GM10248 (cell line): ENCODE results near the gene PEDS1.
A peak's percentile ranks its signal among the peaks of the same experiment; 100 is the strongest.
"Not testable (repeated sequence)": the region's sequence is repeated elsewhere in the genome, so short reads cannot be mapped to it uniquely, and the experiment has no call there.

Experiments
- CTCF ChIA-PET: fragments of 300-600 bp; sonication (Branson Sonifier 250); formaldehyde crosslinking; extraction: SDS; loops from one replicate; lab custom pipeline; 2021; ENCODE audit warnings: antibody characterized with exemption; lab: Yijun Ruan, JAX
- POLR2A ChIA-PET: fragments of 350-650 bp; sonication (Branson Sonifier 250); formaldehyde crosslinking; extraction: SDS; loops from one replicate; lab custom pipeline; 2020; ENCODE audit warnings: antibody characterized with exemption; lab: Yijun Ruan, JAX
- DNase-seq: peaks from one replicate; pipeline ENCODE4 v3.0.0; 2012; ENCODE audit errors: extremely low spot score
- TF ChIP-seq, protein P1 (sequence below): IDR thresholded peaks from 2 replicates; pipeline ENCODE4 v1.5.1; 2012; ENCODE audit warnings: mild to moderate bottlenecking, low read depth; ENCODE audit errors: extremely low read depth, missing control alignments, control extremely low read depth

Gene PEDS1

DNA sequence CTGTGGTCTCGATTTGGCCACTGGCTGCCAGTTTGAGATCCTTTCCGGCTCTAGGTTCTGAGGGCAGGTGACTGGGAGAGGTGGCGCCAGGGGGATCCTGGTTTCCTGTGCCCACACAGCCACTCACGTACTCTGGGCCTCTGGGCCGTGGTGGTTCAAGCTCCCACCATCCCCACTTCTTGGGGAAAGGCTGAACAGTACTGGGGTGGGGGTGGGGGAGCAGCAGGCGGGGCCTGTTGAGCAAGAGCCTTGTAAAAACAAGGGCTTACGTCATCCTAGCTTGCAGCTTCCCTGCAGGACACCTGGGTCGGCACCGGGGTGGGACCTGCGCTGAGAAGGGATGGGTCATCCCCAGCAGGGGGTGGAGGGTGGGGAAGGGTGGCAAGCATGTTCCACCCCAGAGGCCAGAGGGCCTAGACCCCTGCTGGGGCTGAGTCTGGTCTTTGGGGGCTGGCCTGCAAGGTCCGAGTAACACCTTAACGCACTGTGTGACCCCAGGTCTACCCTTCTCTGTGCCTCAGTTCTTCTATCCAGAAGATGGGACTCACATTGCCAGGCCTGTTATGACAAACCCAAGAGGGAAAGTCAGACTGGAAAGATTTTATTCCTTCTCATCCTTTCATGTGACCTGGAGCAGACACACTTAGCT lies 34.0 kb upstream of the PEDS1 start:
- DNase-seq: no peak
- CTCF ChIA-PET: interaction anchor here (0.7 to 17.7 kb wide), 13 partner anchors 8 to 561 kb away, joined by 3 to 243 read pairs (median 5); no protein-coding TSS in a partner anchor
- TF ChIP-seq, protein P1, sequence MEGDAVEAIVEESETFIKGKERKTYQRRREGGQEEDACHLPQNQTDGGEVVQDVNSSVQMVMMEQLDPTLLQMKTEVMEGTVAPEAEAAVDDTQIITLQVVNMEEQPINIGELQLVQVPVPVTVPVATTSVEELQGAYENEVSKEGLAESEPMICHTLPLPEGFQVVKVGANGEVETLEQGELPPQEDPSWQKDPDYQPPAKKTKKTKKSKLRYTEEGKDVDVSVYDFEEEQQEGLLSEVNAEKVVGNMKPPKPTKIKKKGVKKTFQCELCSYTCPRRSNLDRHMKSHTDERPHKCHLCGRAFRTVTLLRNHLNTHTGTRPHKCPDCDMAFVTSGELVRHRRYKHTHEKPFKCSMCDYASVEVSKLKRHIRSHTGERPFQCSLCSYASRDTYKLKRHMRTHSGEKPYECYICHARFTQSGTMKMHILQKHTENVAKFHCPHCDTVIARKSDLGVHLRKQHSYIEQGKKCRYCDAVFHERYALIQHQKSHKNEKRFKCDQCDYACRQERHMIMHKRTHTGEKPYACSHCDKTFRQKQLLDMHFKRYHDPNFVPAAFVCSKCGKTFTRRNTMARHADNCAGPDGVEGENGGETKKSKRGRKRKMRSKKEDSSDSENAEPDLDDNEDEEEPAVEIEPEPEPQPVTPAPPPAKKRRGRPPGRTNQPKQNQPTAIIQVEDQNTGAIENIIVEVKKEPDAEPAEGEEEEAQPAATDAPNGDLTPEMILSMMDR: no peak

DNA sequence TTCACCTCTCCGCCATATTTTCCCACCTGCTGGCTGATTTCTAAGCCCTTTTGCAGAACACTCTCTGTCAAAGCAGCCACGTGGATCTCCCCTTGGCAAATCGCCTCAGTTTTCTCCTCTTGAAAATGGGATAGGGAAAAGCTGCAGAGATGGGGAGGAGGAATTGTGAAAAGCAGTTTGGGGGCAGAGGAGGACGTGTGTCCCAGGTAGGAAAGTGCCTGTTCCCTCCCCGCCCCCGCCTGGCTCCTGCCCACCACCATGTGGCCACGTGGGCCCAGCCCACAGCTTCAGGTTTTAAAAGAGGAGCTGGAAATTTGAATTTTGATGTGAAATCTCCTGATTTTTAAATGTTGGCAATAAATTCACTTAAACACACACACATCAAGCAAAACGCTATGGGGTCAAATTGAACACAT lies 33.5 kb upstream of the PEDS1 start:
- ChIA-PET POLR2A (no interaction called here), CTCF (interaction anchor here (0.7 to 17.7 kb wide), 7 partner anchors 8 to 562 kb away, joined by 3 to 243 read pairs (median 4); no protein-coding TSS in a partner anchor)
- no peak for DNase-seq
- TF ChIP-seq, protein P1: no peak

More for the DNA sequence above, 34.0 kb upstream of the PEDS1 start:
- POLR2A ChIA-PET: no interaction called here

DNA sequence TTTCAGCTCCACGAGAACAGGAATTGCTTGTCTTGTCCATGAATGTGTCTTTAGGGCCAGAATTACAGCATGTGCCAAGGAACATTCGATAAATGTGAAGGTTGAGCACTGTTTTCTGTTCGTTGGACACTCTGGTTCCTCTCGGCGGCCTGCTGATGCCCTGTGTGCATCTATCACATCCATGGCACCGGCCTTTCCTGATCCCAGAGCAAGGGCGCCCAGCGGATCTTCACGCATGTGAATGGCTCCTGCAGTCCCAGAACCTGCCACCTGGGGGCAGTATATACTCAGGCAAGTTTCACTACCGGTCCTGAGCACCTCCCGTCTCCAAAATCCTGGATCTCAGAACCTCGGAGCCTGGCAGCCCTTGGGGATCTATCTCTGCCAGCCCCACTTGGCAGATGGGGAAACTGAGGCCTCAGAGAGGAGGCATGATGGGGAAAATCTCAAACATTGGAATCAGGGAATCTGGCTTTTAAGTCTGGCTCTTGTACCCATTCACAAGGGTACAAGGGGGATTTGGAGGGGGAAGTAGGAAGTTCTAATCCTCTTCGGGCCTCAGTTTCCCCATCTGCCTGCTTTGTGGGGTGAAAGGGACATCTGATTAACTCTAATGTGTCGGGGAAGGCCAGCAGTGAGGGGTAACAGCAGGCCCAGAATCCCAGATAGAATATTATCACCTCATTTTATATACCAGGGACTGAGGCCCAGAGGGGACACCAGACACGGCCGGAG lies 32.8 kb upstream of the PEDS1 start:
- ChIA-PET POLR2A (no interaction called here), CTCF (interaction anchor here (0.6 to 17.7 kb wide), 18 partner anchors 8 to 403 kb away, joined by 3 to 243 read pairs (median 4); no protein-coding TSS in a partner anchor)
- DNase-seq: peak; percentile 75
- TF ChIP-seq, protein P1: peak; percentile 94

DNA sequence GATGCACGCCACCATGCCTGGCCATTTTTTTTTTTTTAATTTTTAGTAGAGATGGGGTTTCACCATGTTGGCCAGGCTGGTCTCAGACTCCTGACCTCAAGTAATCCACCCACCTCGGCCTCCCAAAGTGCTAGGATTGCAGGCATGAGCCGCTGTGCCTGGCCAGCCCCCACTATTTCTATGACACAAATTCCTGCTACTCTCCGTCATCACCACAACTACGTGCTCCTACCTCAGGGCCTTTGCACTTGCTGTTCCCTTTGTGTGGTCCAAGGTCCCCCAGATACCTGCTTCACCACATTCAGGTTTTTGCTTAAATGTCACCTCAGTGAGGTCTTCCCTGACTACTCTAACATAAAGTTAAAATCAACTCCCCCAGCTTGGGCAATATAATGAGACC lies 31.9 kb upstream of the PEDS1 start:
- ChIA-PET POLR2A (no interaction called here), CTCF (interaction anchor here (0.6 to 17.7 kb wide), 16 partner anchors 7 to 403 kb away, joined by 3 to 243 read pairs (median 4); no protein-coding TSS in a partner anchor)
- TF ChIP-seq, protein P1: no peak
- DNase-seq: no peak

DNA sequence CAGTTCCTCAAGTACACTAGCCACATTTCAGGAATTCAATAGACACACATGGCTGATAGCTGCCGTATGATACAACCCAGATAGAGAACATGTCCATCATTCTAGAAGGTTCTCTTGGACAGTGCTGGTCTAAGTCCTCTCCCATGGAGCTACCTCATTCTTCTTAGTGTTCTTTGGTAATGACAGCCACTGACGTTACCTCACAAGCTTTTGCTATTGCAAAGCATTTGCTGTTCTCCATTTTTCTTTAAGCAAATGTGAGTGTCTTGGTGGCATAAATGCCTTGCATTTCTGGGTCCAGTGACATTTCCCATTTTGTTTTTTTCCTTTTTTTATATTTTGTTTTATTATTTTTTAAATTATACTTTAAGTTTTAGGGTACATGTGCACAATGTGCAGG lies 28.8 kb upstream of the PEDS1 start:
- DNase-seq: no peak
- POLR2A ChIA-PET: no interaction called here
- TF ChIP-seq, protein P1: no peak
- CTCF ChIA-PET: interaction anchor here (0.9 to 17.7 kb wide), 9 partner anchors 10 to 283 kb away, joined by 3 to 243 read pairs (median 6); partner anchors contain the start of gene PEDS1

DNA sequence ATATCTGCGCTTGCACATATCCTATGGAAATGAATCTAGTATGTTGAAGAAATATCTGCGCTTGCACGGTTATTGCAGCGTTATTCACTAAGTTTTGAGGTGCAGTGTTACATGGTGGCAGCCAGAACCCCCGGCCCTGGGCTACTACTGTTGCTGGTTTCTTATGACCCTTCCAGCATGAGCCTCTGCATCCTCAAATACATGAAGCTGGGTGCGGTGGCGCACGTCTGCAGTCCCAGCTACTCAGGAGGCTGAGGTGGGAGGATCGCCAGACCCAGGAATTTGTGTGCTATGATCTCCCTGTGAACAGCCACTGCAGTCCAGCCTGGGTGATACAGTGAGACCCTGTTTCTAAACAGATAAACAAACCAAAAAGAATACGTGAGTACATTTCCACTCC lies 27.8 kb upstream of the PEDS1 start:
- TF ChIP-seq, protein P1: no peak
- CTCF ChIA-PET: interaction anchor here (1.3 to 17.7 kb wide), 6 partner anchors 12 to 284 kb away, joined by 3 to 243 read pairs (median 19); partner anchors contain the start of gene PEDS1
- POLR2A ChIA-PET: no interaction called here
- DNase-seq: no peak

DNA sequence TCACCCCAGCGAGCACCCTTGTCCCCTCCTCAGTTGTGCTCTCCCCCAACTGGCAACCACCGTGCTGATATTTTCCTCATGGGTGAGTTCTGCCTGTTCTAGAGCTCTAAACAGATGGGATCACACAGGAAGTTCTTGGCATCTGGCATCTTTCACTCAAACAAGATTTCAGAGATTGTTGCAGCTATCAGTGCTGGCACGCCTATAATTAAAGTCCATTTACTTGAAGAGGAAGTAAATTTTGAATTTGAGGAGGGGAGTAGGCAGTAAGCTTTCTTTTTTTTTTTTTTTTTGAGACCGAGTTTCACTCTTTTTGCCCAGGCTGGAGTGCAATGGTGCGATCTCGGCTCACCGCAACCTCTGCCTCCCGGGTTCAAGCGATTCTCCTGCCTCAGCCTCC lies 25.1 kb upstream of the PEDS1 start:
- CTCF ChIA-PET: interaction anchor here (0.7 to 17.7 kb wide), 24 partner anchors 9 to 401 kb away, joined by 3 to 243 read pairs (median 6); partner anchors contain the start of gene PEDS1
- POLR2A ChIA-PET, DNase-seq: not testable (repeated sequence)
